GM12878 (cell line): Measurements from ENCODE around the gene RAP1GAP2. TPM values are rescaled to one million over a fixed set of nuclear protein-coding genes. Genes with fewer than 3 reads are reported as not detected.

Experiments used
- ATAC-seq: fragments of 200-7000 bp; cut with Tn5 transposase; 3 replicates; pipeline ENCODE4 v1.9.1; 2020; ENCODE audit warnings: mild to moderate bottlenecking, moderate library complexity
- BruUV-seq: library from RNA; stranded (reverse); fragments of 400-500 nt; replicated peaks from 2 replicates; lab custom pipeline; 2021; lab: Mats Ljungman, UMichigan
- CTCF ChIA-PET: fragments of 300-600 bp; sonication (Branson Sonifier 250); formaldehyde crosslinking; extraction: SDS; loops from one replicate; lab custom pipeline; 2021; ENCODE audit warnings: inconsistent platforms; lab: Yijun Ruan, JAX
- POLR2A ChIA-PET: fragments of 350-600 bp; formaldehyde crosslinking; extraction: SDS; loops from one replicate; lab custom pipeline; 2021; ENCODE audit warnings: inconsistent platforms; lab: Charles Lee
- RAD21 ChIA-PET: fragments of 300-600 bp; sonication (Branson Sonifier 250); formaldehyde crosslinking; loops from one replicate; lab custom pipeline; 2023; ENCODE audit warnings: antibody characterized with exemption; ENCODE audit not compliant: unreplicated experiment; lab: Charles Lee
- SMC1A ChIA-PET: fragments of 300-600 bp; sonication (Branson Sonifier 250); formaldehyde crosslinking; loops from one replicate; lab custom pipeline; 2023; ENCODE audit not compliant: unreplicated experiment, uncharacterized antibody; lab: Charles Lee
- DNase-seq: peaks from one replicate; pipeline ENCODE4 v3.0.0-alpha.2; 2011; ENCODE audit warnings: low read depth, low spot score
- FAIRE-seq: peaks from 3 replicates; lab custom pipeline; 2011; peaks lifted over from hg19 to GRCh38; lab: Jason Lieb, UNC
- H2AFZ ChIP-seq: 2 replicates; pipeline ENCODE4 v1.6.0; 2011; ENCODE audit warnings: low read depth, low read length, control low read depth; ENCODE audit not compliant: control insufficient read depth
- H3K27ac ChIP-seq: 2 replicates; pipeline ENCODE4 v1.5.1; 2011; ENCODE audit warnings: control low read depth; ENCODE audit not compliant: control insufficient read depth, insufficient read depth
- H3K27me3 ChIP-seq, 2 experiments: replicated peaks in 1 of 2; 2 replicates each; pipeline versions ENCODE4 v1.6.0 to v1.6.1; 2011; ENCODE audit warnings: low read length in 1 of 2; ENCODE audit not compliant: control insufficient read depth in 2 of 2, insufficient read depth in 2 of 2
- H3K36me3 ChIP-seq, 2 experiments: 2 replicates each; pipeline ENCODE4 v1.5.1; 2011; ENCODE audit warnings: low read length in 1 of 2; ENCODE audit not compliant: control insufficient read depth in 2 of 2, insufficient read depth in 2 of 2
- H3K4me1 ChIP-seq: 2 replicates; pipeline ENCODE4 v1.6.1; 2011; ENCODE audit warnings: mild to moderate bottlenecking, low read length, moderate library complexity, mixed read lengths; ENCODE audit not compliant: control insufficient read depth, insufficient read depth
- H3K4me2 ChIP-seq: 2 replicates; pipeline ENCODE4 v1.6.0; 2011; ENCODE audit warnings: control low read depth; ENCODE audit not compliant: control insufficient read depth, insufficient read depth
- H3K4me3 ChIP-seq: fragments of 200-600 bp; sonication (generic); 2 replicates; pipeline ENCODE4 v1.5.1; 2016
- H3K79me2 ChIP-seq: 2 replicates; pipeline ENCODE4 v1.6.0; 2011; ENCODE audit warnings: low read length; ENCODE audit not compliant: control insufficient read depth, insufficient read depth
- H3K9ac ChIP-seq: 2 replicates; pipeline ENCODE4 v1.8.0; 2011; ENCODE audit warnings: low read length, control low read depth, mixed read lengths; ENCODE audit not compliant: control insufficient read depth, insufficient read depth
- H3K9me3 ChIP-seq: replicated peaks from 3 replicates; pipeline ENCODE4 v1.5.1; 2011; ENCODE audit warnings: mild to moderate bottlenecking, low read length; ENCODE audit not compliant: control insufficient read depth, insufficient read depth
- H4K20me1 ChIP-seq: 2 replicates; pipeline ENCODE4 v1.6.0; 2011; ENCODE audit not compliant: control insufficient read depth, insufficient read depth
- EP300 ChIP-seq, 2 experiments: fragments of 150-350 bp in 1 of 2; IDR thresholded peaks; 2 replicates each; pipeline ENCODE4 v1.6.1; 2011 to 2012; ENCODE audit warnings: low read depth in 2 of 2, low read length in 2 of 2, borderline replicate concordance in 1 of 2, improper control_type of control experiment in 1 of 2, inconsistent platforms in 1 of 2; ENCODE audit not compliant: control insufficient read depth in 1 of 2
- KLF5 ChIP-seq: fragments of 450-650 bp; IDR thresholded peaks from 2 replicates; pipeline ENCODE4 v1.6.1; 2014; ENCODE audit warnings: mild to moderate bottlenecking; ENCODE audit not compliant: partially characterized antibody
- NFXL1 ChIP-seq: fragments of 450-650 bp; IDR thresholded peaks from 2 replicates; pipeline ENCODE4 v1.6.1; 2017; ENCODE audit warnings: antibody characterized with exemption, mild to moderate bottlenecking, borderline replicate concordance
- NR2C1 ChIP-seq: fragments of 450-650 bp; IDR thresholded peaks from 2 replicates; pipeline ENCODE4 v1.6.1; 2017; ENCODE audit warnings: antibody characterized with exemption, mild to moderate bottlenecking, moderate library complexity
- NR2C2 ChIP-seq: IDR thresholded peaks from 2 replicates; pipeline ENCODE4 v1.6.1; 2011; ENCODE audit warnings: borderline replicate concordance, low read depth; ENCODE audit not compliant: control insufficient read depth, insufficient read length
- POU2F2 ChIP-seq: IDR thresholded peaks from 3 replicates; pipeline ENCODE4 v1.6.1; 2011; ENCODE audit warnings: low read depth, mild to moderate bottlenecking, low read length, borderline replicate concordance
- SREBF2 ChIP-seq: IDR thresholded peaks from 2 replicates; pipeline ENCODE4 v1.6.1; 2012; ENCODE audit warnings: mild to moderate bottlenecking, low read length
- WRNIP1 ChIP-seq: IDR thresholded peaks from 2 replicates; pipeline ENCODE4 v1.6.1; 2011; ENCODE audit warnings: low read depth, low read length, improper control_type of control experiment, borderline replicate concordance
- YBX1 ChIP-seq: fragments of 450-650 bp; IDR thresholded peaks from 2 replicates; pipeline ENCODE4 v1.6.1; 2016; ENCODE audit warnings: antibody characterized with exemption
- ZNF207 ChIP-seq: fragments of 450-650 bp; IDR thresholded peaks from 2 replicates; pipeline ENCODE4 v1.6.1; 2014; ENCODE audit warnings: antibody characterized with exemption, mild to moderate bottlenecking, borderline replicate concordance
- ZNF622 ChIP-seq: fragments of 450-650 bp; IDR thresholded peaks from 2 replicates; pipeline ENCODE4 v1.6.1; 2017; ENCODE audit warnings: mild to moderate bottlenecking, inconsistent platforms
- WGBS: methylation state at CpG from one replicate; pipeline ENCODE4 v1.1.6; 2016; ENCODE audit warnings: low lambda C conversion rate; ENCODE audit not compliant: insufficient replicate concordance, insufficient coverage; ENCODE audit errors: missing lambda C conversion rate; 5-methylcytosine and 5-hydroxymethylcytosine counted together
- in situ Hi-C: fragments of 300-500 bp; cut with MboI; formaldehyde crosslinking; loops from 9 replicates; pipeline ENCODE4 v1.14.3; 2018; ENCODE audit warnings: mixed read lengths
- intact Hi-C: fragments of 100-400 bp; cut with micrococcal nuclease; formaldehyde crosslinking; loops from one replicate; pipeline ENCODE4 v1.14.2; 2022; ENCODE audit not compliant: unreplicated experiment
- polyA plus RNA-seq, 11 experiments: library from polyadenylated mRNA; depleted of rRNA in 4 of 11; unstranded in 6 of 11; stranded (reverse) in 5 of 11; fragments of >200 nt; fragmentation: Nextera tagmentation in 4 of 11; fragmentation: Illumina TruSeq in 1 of 11; extraction: Ambion mirVana in 4 of 11; extraction: Trizol in 1 of 11; gene quantifications; 1 replicate in 1 of 11; 2 replicates in 10 of 11; pipeline versions ENCODE4 v1.2.1 to v1.2.3, GENCODE V29; 2011 to 2016; ENCODE audit warnings: inconsistent platforms in 2 of 11, missing spikeins in 2 of 11, low read depth in 1 of 11
- total RNA-seq, 4 experiments: library from RNA; depleted of rRNA in 3 of 4; stranded (reverse); fragments of >200 nt in 3 of 4; fragmentation: Illumina TruSeq in 1 of 4; extraction: Trizol in 1 of 4; gene quantifications; 2 replicates each; pipeline versions ENCODE4 v1.2.1 to v1.2.3, GENCODE V29; 2013 to 2021
- TF ChIP-seq, protein P1 (sequence below): fragments of 450-650 bp; IDR thresholded peaks from 2 replicates; pipeline ENCODE4 v1.6.1; 2017; ENCODE audit warnings: antibody characterized with exemption, mild to moderate bottlenecking, moderate library complexity
- TF ChIP-seq, protein P2 (sequence below): fragments of 450-650 bp; formaldehyde crosslinking; IDR thresholded peaks from 2 replicates; pipeline ENCODE4 v1.4.0; 2022; ENCODE audit warnings: mild to moderate bottlenecking, moderate library complexity
- TF ChIP-seq, protein P3 (sequence below): fragments of 450-650 bp; IDR thresholded peaks from 2 replicates; pipeline ENCODE4 v1.6.1; 2017; ENCODE audit warnings: low read depth, mild to moderate bottlenecking, moderate library complexity

Gene RAP1GAP2
- total and polyA plus RNA-seq, 10 of the 15 experiments (the other 5 are each of a cell fraction or from before 2014, with no cell fraction given) = 0.03 to 0.95 (median 0.49) TPM; not detected in 2

DNA sequence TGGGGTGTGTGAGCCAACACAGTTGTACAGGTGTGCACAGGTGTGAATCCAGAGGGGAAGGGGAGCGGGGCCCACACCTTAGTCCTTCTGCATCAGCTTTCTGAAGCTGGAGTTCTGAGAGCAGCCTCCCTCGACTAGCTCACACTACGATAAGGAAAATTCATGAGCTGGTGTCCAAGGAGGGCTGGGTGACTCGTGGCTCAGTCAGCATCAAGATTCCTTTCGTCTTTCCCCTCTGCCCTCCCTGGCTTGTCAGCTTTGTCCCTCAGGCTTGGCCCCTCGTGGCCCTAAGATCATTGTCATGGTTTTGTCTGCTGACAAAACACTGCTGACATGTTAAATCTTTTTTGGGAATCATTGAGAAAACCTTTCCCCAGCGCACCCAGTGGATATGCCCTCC, 219.7 kb downstream of the RAP1GAP2 start (continued):
- TF ChIP-seq, protein P1, sequence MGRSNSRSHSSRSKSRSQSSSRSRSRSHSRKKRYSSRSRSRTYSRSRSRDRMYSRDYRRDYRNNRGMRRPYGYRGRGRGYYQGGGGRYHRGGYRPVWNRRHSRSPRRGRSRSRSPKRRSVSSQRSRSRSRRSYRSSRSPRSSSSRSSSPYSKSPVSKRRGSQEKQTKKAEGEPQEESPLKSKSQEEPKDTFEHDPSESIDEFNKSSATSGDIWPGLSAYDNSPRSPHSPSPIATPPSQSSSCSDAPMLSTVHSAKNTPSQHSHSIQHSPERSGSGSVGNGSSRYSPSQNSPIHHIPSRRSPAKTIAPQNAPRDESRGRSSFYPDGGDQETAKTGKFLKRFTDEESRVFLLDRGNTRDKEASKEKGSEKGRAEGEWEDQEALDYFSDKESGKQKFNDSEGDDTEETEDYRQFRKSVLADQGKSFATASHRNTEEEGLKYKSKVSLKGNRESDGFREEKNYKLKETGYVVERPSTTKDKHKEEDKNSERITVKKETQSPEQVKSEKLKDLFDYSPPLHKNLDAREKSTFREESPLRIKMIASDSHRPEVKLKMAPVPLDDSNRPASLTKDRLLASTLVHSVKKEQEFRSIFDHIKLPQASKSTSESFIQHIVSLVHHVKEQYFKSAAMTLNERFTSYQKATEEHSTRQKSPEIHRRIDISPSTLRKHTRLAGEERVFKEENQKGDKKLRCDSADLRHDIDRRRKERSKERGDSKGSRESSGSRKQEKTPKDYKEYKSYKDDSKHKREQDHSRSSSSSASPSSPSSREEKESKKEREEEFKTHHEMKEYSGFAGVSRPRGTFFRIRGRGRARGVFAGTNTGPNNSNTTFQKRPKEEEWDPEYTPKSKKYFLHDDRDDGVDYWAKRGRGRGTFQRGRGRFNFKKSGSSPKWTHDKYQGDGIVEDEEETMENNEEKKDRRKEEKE = no peak

DNA sequence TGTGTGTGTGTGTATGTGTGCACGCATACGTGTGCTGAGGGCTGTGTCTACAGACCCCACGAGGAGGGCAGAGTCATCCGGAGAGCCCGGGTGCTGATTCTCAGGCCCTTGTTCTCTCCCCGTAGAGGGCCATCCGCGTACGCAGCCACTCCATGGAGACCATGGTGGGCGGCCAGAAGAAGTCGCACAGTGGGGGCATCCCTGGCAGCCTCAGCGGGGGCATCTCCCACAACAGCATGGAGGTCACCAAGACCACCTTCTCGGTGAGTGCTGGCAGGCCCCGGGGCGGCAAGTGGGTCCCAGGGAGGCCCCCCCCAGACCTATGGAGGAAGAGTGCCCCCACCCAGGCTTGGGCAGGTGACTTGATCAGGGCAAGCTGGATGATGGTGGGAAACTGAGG, 221.7 kb downstream of the RAP1GAP2 start:
- H3K36me3 ChIP-seq = no peaks in the 10 kb centered on the region

More for the DNA sequence above, 221.7 kb downstream of the RAP1GAP2 start:
- H3K4me3 ChIP-seq = no peak overlapping the region
- no peak overlapping the region for H2AFZ ChIP-seq
- DNase-seq = no peak
- CTCF ChIA-PET = no interaction called here
- H3K79me2 ChIP-seq = no peaks in the 10 kb centered on the region
- no peaks in the 10 kb centered on the region for H4K20me1 ChIP-seq
- TF ChIP-seq ZNF207 = no peak
- TF ChIP-seq EP300 (IDR thresholded peaks at IDR 0.05; ENCODE audit: borderline replicate concordance in 1 of 2, control insufficient read depth in 1 of 2, low read depth in 2 of 2, low read length in 2 of 2) = no peak
- TF ChIP-seq, protein P2, sequence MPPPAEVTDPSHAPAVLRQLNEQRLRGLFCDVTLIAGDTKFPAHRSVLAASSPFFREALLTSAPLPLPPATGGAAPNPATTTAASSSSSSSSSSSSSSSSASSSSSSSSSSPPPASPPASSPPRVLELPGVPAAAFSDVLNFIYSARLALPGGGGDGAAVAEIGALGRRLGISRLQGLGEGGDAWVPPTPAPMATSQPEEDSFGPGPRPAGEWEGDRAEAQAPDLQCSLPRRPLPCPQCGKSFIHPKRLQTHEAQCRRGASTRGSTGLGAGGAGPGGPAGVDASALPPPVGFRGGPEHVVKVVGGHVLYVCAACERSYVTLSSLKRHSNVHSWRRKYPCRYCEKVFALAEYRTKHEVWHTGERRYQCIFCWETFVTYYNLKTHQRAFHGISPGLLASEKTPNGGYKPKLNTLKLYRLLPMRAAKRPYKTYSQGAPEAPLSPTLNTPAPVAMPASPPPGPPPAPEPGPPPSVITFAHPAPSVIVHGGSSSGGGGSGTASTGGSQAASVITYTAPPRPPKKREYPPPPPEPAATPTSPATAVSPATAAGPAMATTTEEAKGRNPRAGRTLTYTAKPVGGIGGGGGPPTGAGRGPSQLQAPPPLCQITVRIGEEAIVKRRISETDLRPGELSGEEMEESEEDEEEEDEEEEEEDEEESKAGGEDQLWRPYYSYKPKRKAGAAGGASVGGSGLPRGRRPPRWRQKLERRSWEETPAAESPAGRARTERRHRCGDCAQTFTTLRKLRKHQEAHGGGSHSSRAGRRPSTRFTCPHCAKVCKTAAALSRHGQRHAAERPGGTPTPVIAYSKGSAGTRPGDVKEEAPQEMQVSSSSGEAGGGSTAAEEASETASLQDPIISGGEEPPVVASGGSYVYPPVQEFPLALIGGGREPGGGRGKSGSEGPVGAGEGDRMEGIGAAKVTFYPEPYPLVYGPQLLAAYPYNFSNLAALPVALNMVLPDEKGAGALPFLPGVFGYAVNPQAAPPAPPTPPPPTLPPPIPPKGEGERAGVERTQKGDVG = no peak
- TF ChIP-seq POU2F2 = no peak
- no peak for TF ChIP-seq SREBF2
- no peak for TF ChIP-seq NFXL1
- TF ChIP-seq KLF5 = no peak
- no peak for TF ChIP-seq YBX1
- no peak for TF ChIP-seq NR2C1
- no peak for TF ChIP-seq ZNF622
- TF ChIP-seq WRNIP1 = no peak
- TF ChIP-seq, protein P3, sequence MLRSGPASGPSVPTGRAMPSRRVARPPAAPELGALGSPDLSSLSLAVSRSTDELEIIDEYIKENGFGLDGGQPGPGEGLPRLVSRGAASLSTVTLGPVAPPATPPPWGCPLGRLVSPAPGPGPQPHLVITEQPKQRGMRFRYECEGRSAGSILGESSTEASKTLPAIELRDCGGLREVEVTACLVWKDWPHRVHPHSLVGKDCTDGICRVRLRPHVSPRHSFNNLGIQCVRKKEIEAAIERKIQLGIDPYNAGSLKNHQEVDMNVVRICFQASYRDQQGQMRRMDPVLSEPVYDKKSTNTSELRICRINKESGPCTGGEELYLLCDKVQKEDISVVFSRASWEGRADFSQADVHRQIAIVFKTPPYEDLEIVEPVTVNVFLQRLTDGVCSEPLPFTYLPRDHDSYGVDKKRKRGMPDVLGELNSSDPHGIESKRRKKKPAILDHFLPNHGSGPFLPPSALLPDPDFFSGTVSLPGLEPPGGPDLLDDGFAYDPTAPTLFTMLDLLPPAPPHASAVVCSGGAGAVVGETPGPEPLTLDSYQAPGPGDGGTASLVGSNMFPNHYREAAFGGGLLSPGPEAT = no peak
- no peak for TF ChIP-seq NR2C2
- TF ChIP-seq, all 136 proteins: peak for 0
- H3K4me1 ChIP-seq = no peaks in the 10 kb centered on the region
- intact Hi-C loops (no loop called here), in situ Hi-C loops (loop anchor here (25.0 kb wide), 1 partner anchor 606 kb away; the partner anchor contains the start of gene MNT)
- no peak for ATAC-seq
- ChIA-PET RAD21 (no interaction called here), SMC1A (interaction anchor here (0.6 kb wide), 1 partner anchor 296 kb away, joined by 3 read pairs; no protein-coding TSS in a partner anchor), POLR2A (no interaction called here)
- BruUV-seq = no TSS peak
- no peaks in the 10 kb centered on the region; the same call in 2 of the 3 replicates for H3K9me3 ChIP-seq
- no peak for FAIRE-seq
- H3K4me2 ChIP-seq = no peak overlapping the region
- WGBS = 53% methylated on average over 12 of the region's 15 CpGs
- no peak overlapping the region for H3K27ac ChIP-seq
- no peak overlapping the region for H3K9ac ChIP-seq
- no peaks in the 10 kb centered on the region; a peak in 1 of 4 replicates for H3K27me3 ChIP-seq
